GM12875 (cell line): ENCODE data around the gene FRMD3.

Experiments used
- H3K4me3 ChIP-seq: one replicate; pipeline ENCODE4 v1.5.1; 2011; ENCODE audit warnings: low read depth, low read length, control low read depth
- TF ChIP-seq, protein P1 (sequence below): IDR thresholded peaks from 2 replicates; pipeline ENCODE4 v1.5.1; 2011; ENCODE audit warnings: low read depth, mild to moderate bottlenecking, control low read depth, inconsistent platforms, low read length, moderate library complexity, borderline replicate concordance; ENCODE audit not compliant: insufficient read depth

Gene FRMD3

DNA sequence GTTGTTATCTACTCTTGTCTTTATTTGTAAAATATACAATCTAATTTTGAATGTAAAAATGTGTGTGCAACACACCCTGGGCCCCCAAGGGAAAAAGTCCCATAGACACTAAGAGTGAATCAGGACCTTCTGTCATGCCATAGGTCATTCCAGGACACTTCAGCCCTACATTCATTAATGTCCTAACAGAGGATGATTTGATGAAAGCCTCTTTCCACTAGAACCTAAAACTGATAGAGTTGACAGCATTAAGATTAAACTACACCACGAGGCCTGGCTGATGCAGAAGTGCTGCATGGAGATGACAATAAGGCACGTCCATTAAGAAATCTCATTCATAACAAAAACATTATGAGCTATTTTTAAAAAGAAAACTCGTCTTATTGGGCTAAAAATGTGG is 46.2 kb downstream of the FRMD3 start:
- H3K4me3 ChIP-seq, result no peak overlapping the region
- TF ChIP-seq, protein P1, sequence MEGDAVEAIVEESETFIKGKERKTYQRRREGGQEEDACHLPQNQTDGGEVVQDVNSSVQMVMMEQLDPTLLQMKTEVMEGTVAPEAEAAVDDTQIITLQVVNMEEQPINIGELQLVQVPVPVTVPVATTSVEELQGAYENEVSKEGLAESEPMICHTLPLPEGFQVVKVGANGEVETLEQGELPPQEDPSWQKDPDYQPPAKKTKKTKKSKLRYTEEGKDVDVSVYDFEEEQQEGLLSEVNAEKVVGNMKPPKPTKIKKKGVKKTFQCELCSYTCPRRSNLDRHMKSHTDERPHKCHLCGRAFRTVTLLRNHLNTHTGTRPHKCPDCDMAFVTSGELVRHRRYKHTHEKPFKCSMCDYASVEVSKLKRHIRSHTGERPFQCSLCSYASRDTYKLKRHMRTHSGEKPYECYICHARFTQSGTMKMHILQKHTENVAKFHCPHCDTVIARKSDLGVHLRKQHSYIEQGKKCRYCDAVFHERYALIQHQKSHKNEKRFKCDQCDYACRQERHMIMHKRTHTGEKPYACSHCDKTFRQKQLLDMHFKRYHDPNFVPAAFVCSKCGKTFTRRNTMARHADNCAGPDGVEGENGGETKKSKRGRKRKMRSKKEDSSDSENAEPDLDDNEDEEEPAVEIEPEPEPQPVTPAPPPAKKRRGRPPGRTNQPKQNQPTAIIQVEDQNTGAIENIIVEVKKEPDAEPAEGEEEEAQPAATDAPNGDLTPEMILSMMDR, result no peak

DNA sequence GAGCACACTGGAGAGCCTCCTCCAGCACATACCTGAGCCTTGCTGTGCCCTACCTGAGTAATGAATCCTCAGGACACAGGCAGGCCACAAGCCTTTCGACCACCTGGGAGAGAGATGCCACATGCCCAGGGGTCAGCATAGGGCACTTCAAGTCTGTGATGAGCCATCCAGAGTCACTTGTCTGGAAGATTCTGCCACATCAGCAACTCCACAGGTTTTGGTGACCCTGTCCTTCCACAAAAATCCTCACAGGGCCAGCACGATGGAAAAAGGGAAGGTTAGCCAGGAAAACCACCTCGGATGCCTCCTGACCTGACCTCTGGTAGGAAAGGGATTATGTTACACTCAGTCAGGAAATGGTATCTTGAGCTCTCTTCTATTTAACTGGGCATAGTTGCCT is 46.8 kb downstream of the FRMD3 start:
- H3K4me3 ChIP-seq, result no peak overlapping the region
- TF ChIP-seq, protein P1, result no peak

DNA sequence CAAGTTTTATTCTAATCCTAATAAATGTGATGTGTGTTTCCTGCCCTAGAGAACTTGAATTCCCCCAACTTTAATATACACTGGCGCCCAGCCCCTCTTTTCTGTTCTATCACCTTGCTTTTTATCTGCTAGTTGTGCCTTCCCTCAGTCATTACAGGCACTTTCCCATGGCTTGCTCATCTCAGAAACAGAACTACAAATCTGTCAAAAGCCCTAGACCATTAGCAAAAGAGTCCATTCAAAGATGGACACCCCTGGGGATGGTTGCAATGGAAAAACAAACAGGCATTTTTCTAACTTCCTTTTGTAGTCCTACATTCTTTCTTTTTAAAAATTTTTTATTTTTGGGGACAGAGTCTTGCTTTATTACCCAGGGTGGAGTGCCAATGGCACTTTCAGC is 48.2 kb downstream of the FRMD3 start:
- H3K4me3 ChIP-seq, result no peak overlapping the region
- TF ChIP-seq, protein P1, result no peak

DNA sequence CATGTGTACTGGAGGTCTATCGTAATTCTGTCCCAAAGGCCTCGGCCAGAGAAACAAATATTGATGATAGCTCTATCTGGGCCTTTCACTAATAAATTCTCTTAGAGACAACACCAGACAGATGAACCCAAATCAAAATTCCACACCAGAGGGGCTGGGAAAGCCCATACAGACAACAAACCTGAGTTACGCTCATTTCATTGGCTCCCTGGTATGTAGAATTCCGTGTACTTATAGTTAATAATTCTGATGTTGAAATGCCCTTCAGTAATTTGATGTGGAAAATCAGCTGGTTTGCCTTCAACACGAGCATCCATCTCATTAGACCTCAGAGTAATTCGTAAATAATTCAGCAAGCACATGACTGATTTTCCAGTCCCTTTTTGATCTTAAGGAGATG is 53.2 kb downstream of the FRMD3 start:
- TF ChIP-seq, protein P1, result no peak
- H3K4me3 ChIP-seq, result no peak overlapping the region

DNA sequence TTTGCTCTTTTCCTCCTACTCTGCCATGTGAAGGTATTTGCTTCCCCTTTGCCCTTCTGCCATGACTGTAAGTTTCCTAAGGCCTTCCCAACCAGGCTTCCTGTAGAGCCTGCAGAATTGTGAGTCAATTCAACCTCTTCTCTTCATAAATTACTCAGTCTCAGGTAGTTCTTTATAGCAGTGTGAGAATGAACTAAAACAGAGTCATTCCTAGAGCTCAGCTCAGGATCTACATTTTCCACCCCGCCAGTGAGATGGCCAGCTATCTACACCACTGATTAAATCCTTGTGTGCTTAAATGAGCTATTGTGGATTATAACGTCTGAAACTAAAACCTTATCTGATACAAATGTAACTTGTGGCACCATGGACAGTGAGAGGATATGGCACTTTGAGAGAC is 55.0 kb downstream of the FRMD3 start:
- no peak overlapping the region for H3K4me3 ChIP-seq
- TF ChIP-seq, protein P1, result no peak

DNA sequence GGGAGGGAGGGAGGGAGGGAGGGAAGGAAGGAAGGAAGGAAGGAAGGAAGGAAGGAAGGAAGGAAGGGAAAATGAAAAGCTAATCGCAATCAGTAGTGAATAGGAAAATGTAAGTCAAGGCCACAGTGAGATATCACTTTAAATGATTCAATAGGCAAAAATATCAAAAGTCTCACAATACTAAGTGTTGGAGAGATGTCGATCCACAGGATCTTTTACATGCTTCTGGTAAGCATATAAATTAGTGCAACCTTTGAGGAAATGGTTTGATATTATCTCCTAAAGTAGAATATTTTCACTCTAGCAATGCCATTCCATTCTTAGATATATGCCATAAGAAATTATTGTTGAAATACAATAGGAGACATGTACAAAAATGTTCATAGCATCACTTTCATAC is 58.4 kb downstream of the FRMD3 start:
- no peak overlapping the region for H3K4me3 ChIP-seq
- TF ChIP-seq, protein P1, result no peak

- TF ChIP-seq, protein P1, result no peak
- H3K4me3 ChIP-seq, result no peak overlapping the region
Observed at GRCh38 chr9:83477571-83477970, 60.6 kb downstream of the FRMD3 start.
